ENCODE measurements around the gene ARHGEF7.

The ARHGEF7 gene

DNA sequence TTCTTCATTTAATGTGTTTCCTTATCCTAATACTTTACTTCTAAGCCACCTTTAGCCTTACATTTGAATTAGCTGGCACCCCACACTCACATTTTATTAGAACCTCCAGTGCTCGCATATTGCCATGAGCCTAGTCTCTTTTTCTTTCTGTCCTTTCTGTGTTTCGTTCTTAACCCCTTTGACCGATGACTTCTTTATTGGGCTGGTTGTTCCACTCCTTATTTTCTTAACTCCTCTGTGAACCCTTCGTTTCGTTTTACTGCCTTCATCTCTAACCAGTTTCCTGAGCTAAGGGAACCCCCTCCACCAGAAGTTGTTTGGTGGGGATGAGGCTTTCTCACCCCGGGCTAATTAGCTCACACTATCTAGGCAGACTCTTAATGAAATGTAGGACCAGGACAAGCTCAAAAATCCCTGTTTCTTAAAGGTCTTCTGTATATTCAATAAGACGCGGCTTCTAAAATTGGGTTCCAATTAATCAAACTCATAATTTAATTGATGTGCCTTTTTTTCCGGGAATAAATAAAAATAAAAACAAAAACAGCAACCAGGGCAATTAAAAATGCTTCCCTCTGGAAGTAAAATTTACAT, 19.1 kb upstream of the ARHGEF7 start:
- Histone ChIP-seq H3K27ac (ENCODE audit: low read depth, low read length) (no peak overlapping the region), H3K27me3 (ENCODE audit: control insufficient read depth in 5 of 5, insufficient read depth in 4 of 5, low read length in 5 of 5) (peaks cover 0 to 30% (median 22%) of the 10 kb centered on the region in 5 donors), H3K9ac (ENCODE audit: low read length in 5 of 5) (no peak overlapping the region), H3K36me3 (ENCODE audit: control insufficient read depth in 5 of 5, insufficient read depth in 5 of 5, low read length in 5 of 5) (no peaks in the 10 kb centered on the region), H3K9me3 (ENCODE audit: control insufficient read depth in 5 of 5, low read length in 5 of 5) (no peaks in the 10 kb centered on the region), H3K4me1 (ENCODE audit: control insufficient read depth in 5 of 5, insufficient read depth in 5 of 5, low read length in 5 of 5) (no peaks in the 10 kb centered on the region), H3K4me3 (ENCODE audit: low read depth in 1 of 5, low read length in 5 of 5) (no peak overlapping the region)

DNA sequence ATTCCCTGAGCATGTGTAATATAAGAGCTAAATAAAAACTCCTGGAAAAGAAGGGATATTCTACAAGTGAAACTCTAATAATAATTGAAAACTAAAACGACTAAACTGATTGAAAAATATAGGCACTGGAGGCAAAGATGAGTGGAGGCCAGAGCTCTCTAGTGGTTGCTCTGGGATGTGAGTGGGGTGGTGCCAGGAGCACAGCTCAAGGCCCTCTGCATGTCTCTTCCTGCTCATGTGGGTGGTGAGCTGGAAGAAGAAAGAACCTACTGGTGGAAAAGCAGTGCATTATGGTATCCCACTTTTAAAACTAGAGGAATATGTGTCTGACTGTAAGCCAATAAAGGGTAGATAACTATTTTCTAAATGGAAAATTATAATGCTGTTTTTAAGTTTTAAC, 15.8 kb upstream of the ARHGEF7 start:
- Histone ChIP-seq H3K27ac (ENCODE audit: low read depth, low read length) (no peak overlapping the region), H3K9me3 (ENCODE audit: control insufficient read depth in 5 of 5, low read length in 5 of 5) (peaks cover 0 to 7% (median 4%) of the 10 kb centered on the region in 5 donors), H3K4me1 (ENCODE audit: control insufficient read depth in 5 of 5, insufficient read depth in 5 of 5, low read length in 5 of 5) (no peaks in the 10 kb centered on the region), H3K4me3 (ENCODE audit: low read depth in 1 of 5, low read length in 5 of 5) (no peak overlapping the region), H3K27me3 (ENCODE audit: control insufficient read depth in 5 of 5, insufficient read depth in 4 of 5, low read length in 5 of 5) (peaks cover 0 to 13% (median 10%) of the 10 kb centered on the region in 5 donors), H3K36me3 (ENCODE audit: control insufficient read depth in 5 of 5, insufficient read depth in 5 of 5, low read length in 5 of 5) (no peaks in the 10 kb centered on the region), H3K9ac (ENCODE audit: low read length in 5 of 5) (no peak overlapping the region)

DNA sequence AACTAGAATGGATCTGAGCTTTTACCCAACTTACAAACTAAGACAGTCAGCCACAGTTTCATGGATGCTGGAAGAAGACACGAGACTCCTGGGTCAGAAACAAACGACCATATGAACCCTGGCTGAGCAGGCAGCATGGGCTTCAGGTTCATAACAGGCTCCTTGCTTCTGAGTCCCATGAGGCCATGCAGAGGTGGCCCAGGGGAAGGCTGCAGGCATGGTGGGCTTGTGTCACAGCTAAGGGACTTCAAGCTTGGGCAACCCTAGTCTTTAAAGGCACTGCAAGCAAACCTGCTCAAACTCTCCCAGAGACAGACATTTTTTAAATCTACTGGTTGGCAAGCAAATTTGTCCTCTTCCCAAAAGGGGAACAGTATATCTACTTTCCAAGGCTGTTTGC, 5.1 kb upstream of the ARHGEF7 start:
- peaks cover 0 to 3% (median 0%) of the 10 kb centered on the region in 5 donors for H3K27me3 ChIP-seq (ENCODE audit: control insufficient read depth in 5 of 5, insufficient read depth in 4 of 5, low read length in 5 of 5)
- H3K9ac ChIP-seq (ENCODE audit: low read length in 5 of 5) = no peak overlapping the region
- H3K4me1 ChIP-seq (ENCODE audit: control insufficient read depth in 5 of 5, insufficient read depth in 5 of 5, low read length in 5 of 5) = peaks cover 0 to 13% (median 9%) of the 10 kb centered on the region in 5 donors
- no peaks in the 10 kb centered on the region for H3K36me3 ChIP-seq (ENCODE audit: control insufficient read depth in 5 of 5, insufficient read depth in 5 of 5, low read length in 5 of 5)
- no peak overlapping the region for H3K27ac ChIP-seq (ENCODE audit: low read depth, low read length)
- H3K9me3 ChIP-seq (ENCODE audit: control insufficient read depth in 5 of 5, low read length in 5 of 5) = peaks cover 0 to 3% (median 0%) of the 10 kb centered on the region in 5 donors
- no peak overlapping the region for H3K4me3 ChIP-seq (ENCODE audit: low read depth in 1 of 5, low read length in 5 of 5)

GRCh38 chr13:111111376-111111937, 3.7 kb upstream of the ARHGEF7 start:
- peaks cover 0 to 4% (median 3%) of the 10 kb centered on the region in 5 donors for H3K27me3 ChIP-seq (ENCODE audit: control insufficient read depth in 5 of 5, insufficient read depth in 4 of 5, low read length in 5 of 5)
- H3K27ac ChIP-seq (ENCODE audit: low read depth, low read length) = no peak overlapping the region
- no peak overlapping the region for H3K9ac ChIP-seq (ENCODE audit: low read length in 5 of 5)
- no peak overlapping the region for H3K4me3 ChIP-seq (ENCODE audit: low read depth in 1 of 5, low read length in 5 of 5)
- H3K36me3 ChIP-seq (ENCODE audit: control insufficient read depth in 5 of 5, insufficient read depth in 5 of 5, low read length in 5 of 5) = no peaks in the 10 kb centered on the region
- H3K4me1 ChIP-seq (ENCODE audit: control insufficient read depth in 5 of 5, insufficient read depth in 5 of 5, low read length in 5 of 5) = peaks cover 3 to 18% (median 9%) of the 10 kb centered on the region in 5 donors
- peaks cover 0 to 3% (median 0%) of the 10 kb centered on the region in 5 donors for H3K9me3 ChIP-seq (ENCODE audit: control insufficient read depth in 5 of 5, low read length in 5 of 5)

- Histone ChIP-seq H3K36me3 (ENCODE audit: control insufficient read depth in 5 of 5, insufficient read depth in 5 of 5, low read length in 5 of 5) (no peaks in the 10 kb centered on the region), H3K27ac (ENCODE audit: low read depth, low read length) (no peak overlapping the region), H3K4me1 (ENCODE audit: control insufficient read depth in 5 of 5, insufficient read depth in 5 of 5, low read length in 5 of 5) (peaks cover 6 to 24% (median 16%) of the 10 kb centered on the region in 5 donors), H3K9ac (ENCODE audit: low read length in 5 of 5) (no peak overlapping the region), H3K4me3 (ENCODE audit: low read depth in 1 of 5, low read length in 5 of 5) (no peak overlapping the region), H3K9me3 (ENCODE audit: control insufficient read depth in 5 of 5, low read length in 5 of 5) (peaks cover 0 to 3% (median 0%) of the 10 kb centered on the region in 5 donors), H3K27me3 (ENCODE audit: control insufficient read depth in 5 of 5, insufficient read depth in 4 of 5, low read length in 5 of 5) (peaks cover 0 to 4% (median 3%) of the 10 kb centered on the region in 5 donors)
Observed at GRCh38 chr13:111112196-111112595, 2.9 kb upstream of the ARHGEF7 start.

DNA sequence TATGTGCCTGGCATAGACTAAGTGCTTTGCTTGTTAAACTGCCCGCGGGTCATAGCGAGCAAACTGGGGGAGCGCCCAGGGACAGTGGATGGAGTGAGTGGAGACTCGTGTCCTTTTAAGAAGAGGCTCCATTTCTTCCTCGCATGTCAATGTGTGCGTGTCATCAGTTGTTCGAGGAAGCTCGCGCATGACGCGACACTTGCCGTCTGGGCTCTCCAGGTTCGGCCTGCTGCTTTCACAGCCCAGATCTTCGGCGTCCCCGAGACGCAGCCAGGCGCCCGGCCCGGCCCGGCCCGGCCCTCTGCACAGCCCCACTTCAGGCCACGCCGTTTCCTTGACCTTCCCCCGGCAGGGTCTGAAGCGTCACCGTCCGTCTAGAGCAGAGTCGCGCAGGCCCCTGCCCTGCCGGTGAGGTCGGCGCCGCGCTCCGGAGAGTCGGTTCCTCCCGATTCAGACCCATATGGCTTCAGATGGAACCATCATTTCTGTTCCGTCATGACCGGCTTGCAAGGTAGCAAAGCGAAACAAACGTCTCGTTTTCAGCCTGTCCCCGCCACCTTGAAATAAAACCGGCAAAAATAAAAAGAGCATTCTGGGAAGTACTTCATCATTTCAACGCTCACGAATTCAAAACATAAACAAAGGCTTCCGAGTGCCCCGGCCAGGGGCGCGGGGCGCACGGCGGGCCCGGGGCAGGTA, 599 bp upstream of the ARHGEF7 start:
- peak overlapping the region; percentile 75 to 85 (median 81) for H3K9ac ChIP-seq (ENCODE audit: low read length in 5 of 5)
- peak overlapping the region; percentile 71 to 82 (median 78) for H3K4me3 ChIP-seq (ENCODE audit: low read depth in 1 of 5, low read length in 5 of 5)
- peaks cover 0 to 3% (median 0%) of the 10 kb centered on the region in 5 donors for H3K9me3 ChIP-seq (ENCODE audit: control insufficient read depth in 5 of 5, low read length in 5 of 5)
- H3K36me3 ChIP-seq (ENCODE audit: control insufficient read depth in 5 of 5, insufficient read depth in 5 of 5, low read length in 5 of 5) = peaks cover 0 to 2% (median 0%) of the 10 kb centered on the region in 5 donors
- peak overlapping the region; percentile 84 for H3K27ac ChIP-seq (ENCODE audit: low read depth, low read length)
- H3K4me1 ChIP-seq (ENCODE audit: control insufficient read depth in 5 of 5, insufficient read depth in 5 of 5, low read length in 5 of 5) = peaks cover 13 to 46% (median 38%) of the 10 kb centered on the region in 5 donors
- peaks cover 0 to 4% (median 3%) of the 10 kb centered on the region in 5 donors for H3K27me3 ChIP-seq (ENCODE audit: control insufficient read depth in 5 of 5, insufficient read depth in 4 of 5, low read length in 5 of 5)

GRCh38 chr13:111115965-111116521, 933 bp downstream of the ARHGEF7 start:
- peak overlapping the region; percentile 98 for H3K27ac ChIP-seq (ENCODE audit: low read depth, low read length)
- H3K36me3 ChIP-seq (ENCODE audit: control insufficient read depth in 5 of 5, insufficient read depth in 5 of 5, low read length in 5 of 5) = peaks cover 0 to 4% (median 1%) of the 10 kb centered on the region in 5 donors
- no peaks in the 10 kb centered on the region for H3K9me3 ChIP-seq (ENCODE audit: control insufficient read depth in 5 of 5, low read length in 5 of 5)
- peak overlapping the region; percentile 75 to 89 (median 79) for H3K4me3 ChIP-seq (ENCODE audit: low read depth in 1 of 5, low read length in 5 of 5)
- H3K9ac ChIP-seq (ENCODE audit: low read length in 5 of 5) = peak overlapping the region; percentile 72 to 95 (median 84)
- H3K27me3 ChIP-seq (ENCODE audit: control insufficient read depth in 5 of 5, insufficient read depth in 4 of 5, low read length in 5 of 5) = peaks cover 0 to 4% (median 3%) of the 10 kb centered on the region in 5 donors
- H3K4me1 ChIP-seq (ENCODE audit: control insufficient read depth in 5 of 5, insufficient read depth in 5 of 5, low read length in 5 of 5) = peaks cover 15 to 62% (median 52%) of the 10 kb centered on the region in 5 donors

- H3K4me1 ChIP-seq (ENCODE audit: control insufficient read depth in 5 of 5, insufficient read depth in 5 of 5, low read length in 5 of 5) = peaks cover 15 to 62% (median 52%) of the 10 kb centered on the region in 5 donors
- H3K4me3 ChIP-seq (ENCODE audit: low read depth in 1 of 5, low read length in 5 of 5) = peak overlapping the region; percentile 12 to 78 (median 42)
- H3K27me3 ChIP-seq (ENCODE audit: control insufficient read depth in 5 of 5, insufficient read depth in 4 of 5, low read length in 5 of 5) = peaks cover 0 to 4% (median 3%) of the 10 kb centered on the region in 5 donors
- peaks cover 0 to 7% (median 3%) of the 10 kb centered on the region in 5 donors for H3K36me3 ChIP-seq (ENCODE audit: control insufficient read depth in 5 of 5, insufficient read depth in 5 of 5, low read length in 5 of 5)
- peak overlapping the region in 3 of 5 donors; percentile 48 to 64 (median 58) for H3K9ac ChIP-seq (ENCODE audit: low read length in 5 of 5)
- no peaks in the 10 kb centered on the region for H3K9me3 ChIP-seq (ENCODE audit: control insufficient read depth in 5 of 5, low read length in 5 of 5)
- H3K27ac ChIP-seq (ENCODE audit: low read depth, low read length) = peak overlapping the region; percentile 98
Observed at GRCh38 chr13:111116856-111117255, 1.7 kb downstream of the ARHGEF7 start.

- Histone ChIP-seq H3K9me3 (ENCODE audit: control insufficient read depth in 5 of 5, low read length in 5 of 5) (no peaks in the 10 kb centered on the region), H3K27me3 (ENCODE audit: control insufficient read depth in 5 of 5, insufficient read depth in 4 of 5, low read length in 5 of 5) (peaks cover 0 to 4% (median 3%) of the 10 kb centered on the region in 5 donors), H3K4me3 (ENCODE audit: low read depth in 1 of 5, low read length in 5 of 5) (peak overlapping the region in 2 of 5 donors; percentile 39 to 42), H3K36me3 (ENCODE audit: control insufficient read depth in 5 of 5, insufficient read depth in 5 of 5, low read length in 5 of 5) (peaks cover 0 to 7% (median 3%) of the 10 kb centered on the region in 5 donors), H3K4me1 (ENCODE audit: control insufficient read depth in 5 of 5, insufficient read depth in 5 of 5, low read length in 5 of 5) (peaks cover 15 to 62% (median 52%) of the 10 kb centered on the region in 5 donors), H3K9ac (ENCODE audit: low read length in 5 of 5) (peak overlapping the region in 2 of 5 donors; percentile 33 to 48), H3K27ac (ENCODE audit: low read depth, low read length) (peak overlapping the region; percentile 98)
Observed at GRCh38 chr13:111117289-111117688, 2.2 kb downstream of the ARHGEF7 start.

Data from subcutaneous abdominal adipose tissue (tissue), 5 donors.